GM19043 (cell line): ENCODE results near the gene WDR33.
"Not testable (repeated sequence)": the region's sequence is repeated elsewhere in the genome, so short reads cannot be mapped to it uniquely, and the experiment has no call there.

Experiments
- ATAC-seq: cut with Tn5 transposase; IDR thresholded peaks from one replicate; pipeline ENCODE4 v1.9.1; 2021; ENCODE audit warnings: low read depth; ENCODE audit not compliant: unreplicated experiment

The WDR33 gene

DNA sequence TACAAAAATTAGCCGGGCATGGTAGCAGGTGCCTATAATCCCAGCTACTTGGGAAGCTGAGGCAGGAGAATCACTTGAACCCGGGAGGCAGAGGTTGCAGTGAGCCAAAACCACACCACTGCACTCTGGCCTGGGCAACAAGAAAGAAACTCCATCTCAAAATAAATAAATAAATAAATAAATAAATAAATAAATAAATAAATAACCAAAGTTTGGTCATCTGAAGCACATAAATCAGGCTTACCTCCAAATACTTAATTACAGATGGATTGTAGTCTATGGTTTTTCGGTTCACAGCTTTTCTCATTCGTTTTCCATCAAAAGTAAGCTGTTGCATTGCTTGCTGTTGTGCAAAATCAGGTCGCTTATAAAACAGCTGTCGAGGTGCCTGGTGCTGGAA is 40.4 kb downstream of the WDR33 start:
- not testable (repeated sequence) for ATAC-seq

DNA sequence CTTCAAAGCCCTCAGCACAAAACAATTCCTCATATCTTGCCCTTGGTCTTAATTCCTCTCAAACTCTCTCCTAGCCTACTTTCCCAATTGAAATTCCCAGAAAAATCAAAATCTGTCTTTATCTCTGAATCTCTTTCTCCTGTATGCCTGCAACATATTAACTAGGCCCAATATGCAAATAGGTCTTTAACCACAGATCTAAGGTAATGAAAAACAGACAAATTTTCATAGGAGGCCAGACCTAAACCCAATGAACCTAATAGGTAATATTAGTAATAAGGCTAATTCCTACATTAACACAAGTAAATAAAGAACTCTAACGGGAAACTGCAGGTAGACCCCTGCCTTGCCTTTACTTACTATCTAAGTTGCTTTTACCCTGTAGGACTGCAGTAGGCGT is 41.4 kb downstream of the WDR33 start:
- ATAC-seq, result no peak

DNA sequence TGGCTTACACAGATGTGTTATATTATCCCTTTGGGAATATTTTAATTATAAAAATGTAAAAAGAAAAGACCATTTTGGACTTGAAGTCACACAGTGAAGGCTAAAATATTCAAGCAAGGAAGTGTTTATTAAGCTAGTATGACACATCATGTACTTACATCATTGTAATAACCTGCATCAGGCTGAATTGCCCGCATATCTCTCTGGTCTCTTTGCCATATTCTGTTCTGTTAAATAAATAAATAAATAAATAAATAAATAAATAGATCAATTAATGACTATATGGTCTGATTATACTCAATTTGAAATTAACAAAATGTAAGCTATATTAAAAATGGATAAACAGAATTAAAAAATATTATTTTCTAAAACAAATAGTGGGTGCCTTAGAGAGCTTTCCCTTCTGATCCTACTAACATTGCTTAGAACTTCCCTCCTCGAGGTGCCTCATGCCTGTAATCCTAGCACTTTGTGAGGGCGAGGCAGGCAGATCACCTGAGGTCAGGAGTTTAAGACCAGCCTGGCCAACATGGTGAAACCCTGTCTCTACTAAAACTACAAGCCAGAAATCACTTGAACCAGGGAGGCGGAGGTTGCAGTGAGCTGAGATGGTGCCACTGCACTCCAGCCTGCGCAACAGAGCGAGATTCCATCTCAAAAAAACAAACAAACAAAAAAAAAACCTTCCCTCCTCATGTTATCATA is 42.0 kb downstream of the WDR33 start:
- no peak for ATAC-seq

DNA sequence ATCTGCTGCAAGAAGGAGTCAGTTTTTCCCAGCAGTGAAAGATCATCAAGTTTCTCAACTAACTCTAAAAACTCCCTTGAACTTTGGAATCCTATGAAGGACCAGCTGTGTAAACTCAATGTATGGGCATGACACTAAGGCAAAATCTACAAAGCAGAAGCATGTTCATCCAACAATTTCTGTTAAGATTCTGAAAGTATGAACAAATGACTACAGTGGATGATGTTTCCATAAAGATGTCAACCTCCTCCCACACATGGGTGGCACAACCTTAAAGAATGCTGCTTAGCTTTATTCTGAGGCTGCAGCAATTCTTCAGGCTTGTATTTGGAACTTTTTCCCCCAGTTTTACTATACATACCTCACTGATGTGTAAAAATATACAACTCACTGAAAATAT is 47.2 kb downstream of the WDR33 start:
- ATAC-seq, result no peak

DNA sequence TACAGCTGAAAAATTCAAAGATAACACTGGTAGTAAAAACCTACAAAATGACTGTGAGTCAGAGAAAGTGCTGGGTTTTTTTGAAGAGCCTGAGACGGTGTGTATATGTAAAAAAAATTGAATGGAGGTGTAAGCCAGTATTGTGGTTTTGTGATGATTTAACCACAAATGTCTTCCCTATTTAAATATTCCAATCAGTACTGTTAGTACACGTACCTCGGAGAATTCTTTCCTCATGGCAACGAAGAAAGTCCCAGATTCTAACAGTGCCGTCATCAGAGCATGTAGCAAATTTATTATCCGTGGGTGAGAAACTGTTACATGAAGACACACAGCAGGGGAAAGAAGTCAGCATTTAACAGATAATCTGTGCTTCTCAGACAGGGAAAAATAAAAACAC is 48.1 kb downstream of the WDR33 start:
- ATAC-seq, result no peak

DNA sequence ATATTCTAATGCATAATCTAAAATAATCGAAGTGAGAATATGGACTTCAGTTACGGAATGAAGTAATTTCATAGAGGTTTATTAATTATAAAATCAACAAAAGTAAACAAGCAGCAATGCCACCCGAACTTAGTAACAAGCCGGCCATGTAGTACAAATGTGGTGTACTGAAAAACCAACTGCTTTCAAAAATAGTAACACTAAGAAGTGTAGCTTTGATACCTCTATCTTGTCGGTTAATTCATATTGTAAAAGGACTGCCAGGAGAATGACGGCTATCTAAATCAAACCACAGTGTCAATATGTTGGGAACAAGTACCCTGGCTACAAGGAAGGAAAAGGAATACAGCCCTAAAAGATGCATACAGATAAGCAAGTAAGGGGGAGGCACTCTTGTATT is 48.5 kb downstream of the WDR33 start:
- no peak for ATAC-seq

DNA sequence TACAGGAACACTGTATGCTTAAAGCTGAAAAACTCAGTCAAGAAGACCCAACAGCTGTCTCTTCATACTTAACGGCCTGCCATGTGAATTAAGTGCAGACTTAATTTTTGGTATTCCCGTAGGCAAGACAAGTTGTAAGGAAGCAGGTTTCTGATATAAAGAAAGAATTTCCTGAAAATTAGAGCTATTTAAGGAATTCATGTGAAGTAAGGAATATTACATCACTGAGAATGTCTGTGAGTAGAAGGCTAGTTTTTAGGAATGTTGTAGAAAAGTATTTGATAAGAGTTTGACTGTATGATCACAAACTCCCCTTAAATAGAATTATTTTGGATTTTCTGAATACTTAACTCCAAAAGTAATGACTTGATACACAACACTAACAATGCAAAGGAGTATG is 51.0 kb downstream of the WDR33 start:
- no peak for ATAC-seq

DNA sequence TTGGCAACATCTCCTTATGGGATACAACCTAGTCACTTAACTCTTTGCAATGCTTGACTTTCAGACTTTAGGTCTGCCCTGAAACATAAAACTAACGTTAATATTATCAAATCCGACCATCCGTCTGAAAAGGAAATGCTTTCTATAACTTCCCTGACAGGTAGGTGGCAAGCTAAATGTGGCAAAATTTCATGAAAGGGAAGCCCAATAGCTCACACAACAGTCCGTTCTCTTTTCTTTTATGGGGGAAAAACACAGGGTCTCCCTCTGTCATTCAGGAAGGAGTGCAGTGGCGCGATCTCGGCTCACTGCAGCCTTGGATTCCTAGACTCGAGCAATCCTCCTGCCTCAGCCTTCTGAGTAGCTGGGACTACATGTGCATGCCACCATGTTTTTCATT is 56.8 kb downstream of the WDR33 start:
- no peak for ATAC-seq

DNA sequence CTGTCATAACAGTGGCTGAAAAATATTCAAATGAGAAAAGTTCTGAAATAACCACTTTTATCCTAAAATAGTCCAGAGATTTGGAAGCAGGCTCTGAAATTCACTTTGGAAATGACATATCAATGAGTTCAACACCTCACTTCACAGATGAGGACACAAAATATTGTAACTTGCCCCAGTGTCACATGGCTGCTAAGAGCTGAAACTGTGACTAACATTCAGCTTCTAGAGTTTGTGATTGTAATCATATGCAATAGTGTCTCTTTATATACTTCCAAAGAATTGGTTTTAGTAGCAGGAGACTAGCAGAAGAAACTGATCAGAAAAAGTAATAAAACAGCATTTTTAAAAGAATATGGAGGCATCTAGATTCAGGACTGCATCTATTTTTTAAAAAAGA is 57.6 kb downstream of the WDR33 start:
- no peak for ATAC-seq

DNA sequence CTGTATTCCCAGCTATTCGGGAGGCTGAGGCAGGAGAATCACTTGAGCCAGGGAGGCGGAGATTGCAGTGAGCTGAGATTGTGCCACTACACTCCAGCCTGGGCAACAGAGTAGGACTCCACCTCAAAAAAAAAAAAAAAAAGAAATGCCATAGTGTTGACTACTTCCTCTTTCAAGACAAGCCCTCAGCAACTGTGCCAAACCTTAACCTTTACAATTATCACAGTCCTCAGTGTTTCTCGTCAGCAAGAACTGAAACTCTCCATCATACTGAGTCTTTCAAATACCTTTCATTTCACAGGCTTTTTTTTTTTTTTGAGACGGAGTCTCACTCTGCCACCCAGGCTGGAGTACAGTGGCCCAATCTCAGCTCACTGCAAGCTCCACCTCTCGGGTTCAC is 61.4 kb downstream of the WDR33 start:
- ATAC-seq, result peak; percentile 96

DNA sequence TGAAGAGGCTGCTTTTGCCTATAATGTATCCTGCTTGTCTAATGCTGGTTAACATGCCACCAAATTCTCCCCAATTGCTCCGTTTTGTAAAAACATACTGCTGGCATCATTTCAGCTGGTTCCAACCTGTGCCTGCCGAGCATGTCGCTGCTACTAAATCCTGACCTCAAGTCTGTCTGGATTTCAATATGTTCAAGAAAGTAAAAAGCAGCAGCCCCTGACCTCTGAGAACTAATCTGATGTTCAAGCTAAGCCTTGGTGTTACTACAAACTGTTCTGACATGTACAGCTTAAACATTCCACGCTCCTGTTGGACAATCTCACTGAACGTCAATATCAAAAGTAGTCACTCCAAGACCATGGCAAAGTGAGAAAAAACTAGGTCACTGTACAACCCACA is 63.4 kb downstream of the WDR33 start:
- no peak for ATAC-seq

DNA sequence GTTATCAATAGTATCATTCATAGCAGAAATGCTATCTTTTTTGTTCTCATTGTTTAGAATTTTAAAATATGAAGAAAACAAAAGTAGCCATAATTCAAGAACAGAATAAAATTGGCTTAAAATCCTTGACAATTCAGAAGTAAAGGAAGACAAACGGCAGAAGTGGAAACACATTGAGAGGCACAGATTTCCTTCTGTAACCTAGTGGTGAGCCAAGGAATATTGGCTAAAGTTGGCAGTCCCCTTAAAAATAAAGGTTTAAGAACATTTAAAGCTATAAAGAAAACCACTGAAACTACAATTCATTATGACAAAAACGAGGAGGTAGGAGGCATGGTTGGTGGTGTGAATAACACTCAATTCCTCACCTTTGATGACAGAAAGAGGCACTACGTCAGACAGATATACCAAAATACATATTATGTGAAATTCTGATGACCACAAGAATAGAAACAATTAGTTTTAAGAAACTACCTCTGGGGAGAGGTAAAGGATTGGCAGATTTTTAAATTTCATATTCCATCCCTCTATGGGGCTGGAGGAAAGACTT is 67.4 kb downstream of the WDR33 start:
- ATAC-seq, result no peak

DNA sequence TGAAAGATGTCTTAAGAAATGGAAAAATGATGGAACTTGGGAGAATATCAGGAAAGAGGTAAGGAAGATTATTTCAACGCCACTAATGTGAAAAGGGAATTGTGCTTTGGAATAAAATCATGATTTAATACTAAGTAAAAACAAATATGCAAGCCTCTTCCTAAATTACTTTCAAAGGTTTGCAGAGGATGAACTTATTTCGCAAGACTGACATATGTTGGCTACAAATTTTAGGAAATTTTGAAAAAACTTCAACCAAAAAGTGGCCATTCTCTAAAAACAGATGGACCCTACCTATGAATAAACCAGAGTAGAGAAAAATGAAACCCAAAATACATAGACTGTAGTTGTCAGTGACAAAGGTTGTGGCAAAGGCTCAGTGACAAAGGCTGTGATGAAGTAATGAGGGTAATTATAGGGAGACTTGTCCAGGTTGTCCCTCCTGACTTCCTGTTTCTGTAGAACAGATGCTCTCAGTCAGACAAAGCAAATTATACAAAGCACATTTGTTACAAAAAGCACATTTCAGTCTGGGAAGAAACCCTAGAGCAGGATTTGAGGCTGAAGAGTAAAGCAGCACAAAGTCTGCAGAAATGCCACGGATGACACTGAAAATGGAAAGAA is 70.2 kb downstream of the WDR33 start:
- no peak for ATAC-seq

DNA sequence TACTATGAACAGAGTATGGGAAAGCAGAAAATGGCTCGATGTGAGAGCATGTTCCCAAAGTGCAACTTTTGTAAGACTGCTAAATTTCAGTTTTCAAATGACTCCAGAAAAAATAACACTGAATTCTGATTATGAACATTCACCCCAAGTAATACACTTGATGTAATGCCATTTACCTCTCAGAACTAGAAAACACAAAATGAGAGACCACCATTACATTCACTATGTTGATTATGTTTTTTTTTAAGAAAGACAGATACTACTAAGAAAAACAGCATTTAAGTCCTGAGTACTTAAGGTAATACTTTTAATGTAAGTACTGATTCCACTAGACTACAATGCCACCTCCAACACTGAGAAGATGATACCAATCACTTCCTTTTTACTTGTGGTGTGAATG is 71.2 kb downstream of the WDR33 start:
- no peak for ATAC-seq

DNA sequence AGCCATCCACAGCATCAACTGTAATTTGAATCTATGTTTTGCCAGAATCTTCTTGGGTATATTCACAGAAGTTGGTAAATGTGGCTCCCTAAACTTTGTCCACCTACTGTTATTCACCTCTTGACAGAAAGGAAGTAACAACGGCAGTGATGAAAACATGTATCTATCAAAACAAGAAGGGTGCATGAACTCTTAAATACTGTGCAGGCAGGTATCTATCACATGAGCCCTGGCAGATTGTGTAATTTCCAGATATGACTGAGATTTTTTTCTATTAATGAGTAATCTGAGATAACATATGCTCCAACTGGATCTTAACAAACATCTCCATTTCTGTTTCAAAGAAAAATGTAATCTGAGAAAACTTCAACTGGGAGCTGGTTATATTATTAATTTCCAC is 73.1 kb downstream of the WDR33 start:
- no peak for ATAC-seq

DNA sequence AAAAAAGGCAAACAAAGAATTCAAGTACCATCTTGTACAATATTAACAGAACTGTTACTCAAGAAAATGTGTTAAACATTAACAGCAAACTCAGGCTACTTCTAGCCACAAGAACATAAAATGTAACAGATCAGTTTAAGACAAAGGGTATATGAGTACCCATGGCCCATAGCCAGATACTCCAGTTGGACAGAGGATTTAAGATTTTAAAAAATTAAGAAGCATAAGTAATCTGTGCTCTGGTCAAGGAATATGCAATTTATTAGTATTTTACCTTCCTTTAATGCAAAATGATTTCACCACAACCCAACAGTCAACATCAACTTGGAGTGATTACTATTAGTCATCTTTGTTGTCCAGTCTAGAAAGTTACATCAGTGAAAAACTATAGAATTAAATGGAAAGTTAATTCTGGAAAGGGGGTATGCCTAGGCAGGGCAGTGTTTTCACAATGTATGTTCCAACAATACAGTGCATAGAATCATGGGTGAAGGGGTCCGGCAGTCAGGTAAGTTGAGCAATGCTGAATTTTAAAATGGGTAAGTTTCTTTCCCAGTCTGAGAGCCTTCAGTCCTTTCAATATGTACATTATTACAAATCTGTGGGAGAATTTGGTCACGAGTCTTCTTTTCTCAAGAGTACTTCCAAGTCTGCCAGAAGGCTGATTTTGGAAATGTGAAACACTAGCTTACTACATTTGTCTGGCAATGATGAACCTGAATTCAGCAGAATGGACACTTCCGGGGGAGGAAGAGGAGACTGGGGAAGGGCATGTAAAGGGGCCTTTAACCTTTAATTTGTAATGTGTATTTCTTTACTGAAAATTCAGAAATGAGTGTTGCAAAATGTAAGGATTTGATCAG is 75.2 kb downstream of the WDR33 start:
- ATAC-seq, result peak; percentile 76

DNA sequence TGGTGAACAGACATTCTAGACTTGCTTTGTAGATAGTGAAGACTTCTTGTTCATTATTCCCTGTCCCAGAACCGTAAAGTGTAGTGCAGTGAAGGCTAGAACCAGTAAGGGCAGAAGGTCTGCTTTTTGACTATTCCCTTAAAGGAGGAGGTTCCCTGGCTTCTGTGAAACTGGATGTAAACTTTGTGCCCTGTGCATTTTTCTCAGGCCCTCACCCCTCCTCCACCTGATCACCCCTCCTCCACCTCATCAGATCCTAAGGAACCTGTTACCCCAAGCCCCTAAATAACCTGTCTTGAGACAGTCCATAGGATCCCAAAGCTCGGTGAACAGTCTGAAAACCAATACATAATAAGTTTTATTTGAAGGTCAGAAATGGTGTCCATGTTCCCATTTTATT is 75.9 kb downstream of the WDR33 start:
- peak; percentile 12 for ATAC-seq

DNA sequence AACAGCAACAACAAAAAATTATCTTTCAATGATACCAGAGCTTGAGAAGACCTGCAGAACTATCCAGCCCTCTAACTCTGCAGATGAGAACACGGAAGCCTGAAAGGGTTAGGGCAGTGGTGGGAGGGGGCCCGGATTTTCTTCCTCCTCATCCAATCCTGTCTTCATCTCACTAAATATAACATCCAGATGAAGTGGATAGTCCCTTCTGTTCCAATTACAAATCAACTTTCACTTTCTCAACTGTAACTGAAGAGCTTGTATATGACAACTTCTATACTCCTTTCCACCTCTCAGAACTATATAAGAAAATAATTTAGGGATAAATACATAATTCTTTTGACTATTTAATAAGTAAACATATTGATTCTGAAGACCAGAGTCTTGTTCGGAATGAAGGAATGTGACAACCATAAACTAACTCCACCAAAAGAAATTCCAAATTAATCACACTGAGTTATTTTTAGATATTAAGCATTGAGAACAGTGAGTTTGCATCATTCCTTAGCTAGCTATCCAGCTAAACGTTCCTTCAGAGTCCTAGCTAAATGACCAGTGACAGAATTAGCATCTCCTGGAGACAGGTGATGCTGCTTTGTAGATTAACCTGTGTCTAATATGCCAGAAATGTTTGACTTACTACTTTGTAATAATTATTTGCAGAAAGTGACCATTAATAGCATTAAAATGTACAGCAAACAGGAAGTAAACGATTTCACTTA is 77.0 kb downstream of the WDR33 start:
- no peak for ATAC-seq

DNA sequence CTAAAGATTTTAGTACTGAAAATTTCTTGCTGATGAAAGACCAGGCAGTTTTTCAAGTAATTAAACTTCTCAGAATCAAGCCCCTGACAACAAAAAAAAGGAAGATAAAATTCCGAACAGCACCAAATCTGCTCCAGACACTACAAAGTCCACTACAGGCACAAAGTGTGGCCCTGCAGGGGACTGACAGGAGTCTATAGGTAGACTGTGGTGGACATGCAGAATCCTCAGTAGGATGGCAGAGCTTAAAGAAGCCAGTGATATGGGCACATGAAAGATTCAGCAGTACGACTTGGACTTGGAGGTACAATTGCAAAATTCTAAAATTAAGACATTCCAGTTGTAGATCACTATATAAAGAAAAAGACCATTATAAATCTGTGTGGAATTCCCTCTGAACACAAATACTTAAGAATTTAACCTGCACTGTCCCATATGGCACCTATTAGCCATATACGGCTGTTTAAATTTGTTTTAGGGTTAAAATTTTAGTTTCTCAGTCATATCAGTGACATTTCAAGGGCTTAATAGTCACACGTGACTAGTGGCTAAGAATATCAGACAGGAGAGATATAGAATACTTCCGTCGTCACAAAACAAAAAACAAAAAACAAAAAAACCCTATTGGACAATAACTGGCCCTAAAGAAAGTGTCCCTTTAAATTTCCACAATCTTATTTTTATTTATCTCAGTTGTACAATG is 77.7 kb downstream of the WDR33 start:
- ATAC-seq, result no peak
